ENCODE measurements around the gene AQP6. TPM values are rescaled to one million over a fixed set of nuclear protein-coding genes. Genes with fewer than 3 reads are reported as not detected.

Gene AQP6
- total and polyA plus RNA-seq, 10 donors: 0.03 to 0.36 TPM; not detected in 8

DNA sequence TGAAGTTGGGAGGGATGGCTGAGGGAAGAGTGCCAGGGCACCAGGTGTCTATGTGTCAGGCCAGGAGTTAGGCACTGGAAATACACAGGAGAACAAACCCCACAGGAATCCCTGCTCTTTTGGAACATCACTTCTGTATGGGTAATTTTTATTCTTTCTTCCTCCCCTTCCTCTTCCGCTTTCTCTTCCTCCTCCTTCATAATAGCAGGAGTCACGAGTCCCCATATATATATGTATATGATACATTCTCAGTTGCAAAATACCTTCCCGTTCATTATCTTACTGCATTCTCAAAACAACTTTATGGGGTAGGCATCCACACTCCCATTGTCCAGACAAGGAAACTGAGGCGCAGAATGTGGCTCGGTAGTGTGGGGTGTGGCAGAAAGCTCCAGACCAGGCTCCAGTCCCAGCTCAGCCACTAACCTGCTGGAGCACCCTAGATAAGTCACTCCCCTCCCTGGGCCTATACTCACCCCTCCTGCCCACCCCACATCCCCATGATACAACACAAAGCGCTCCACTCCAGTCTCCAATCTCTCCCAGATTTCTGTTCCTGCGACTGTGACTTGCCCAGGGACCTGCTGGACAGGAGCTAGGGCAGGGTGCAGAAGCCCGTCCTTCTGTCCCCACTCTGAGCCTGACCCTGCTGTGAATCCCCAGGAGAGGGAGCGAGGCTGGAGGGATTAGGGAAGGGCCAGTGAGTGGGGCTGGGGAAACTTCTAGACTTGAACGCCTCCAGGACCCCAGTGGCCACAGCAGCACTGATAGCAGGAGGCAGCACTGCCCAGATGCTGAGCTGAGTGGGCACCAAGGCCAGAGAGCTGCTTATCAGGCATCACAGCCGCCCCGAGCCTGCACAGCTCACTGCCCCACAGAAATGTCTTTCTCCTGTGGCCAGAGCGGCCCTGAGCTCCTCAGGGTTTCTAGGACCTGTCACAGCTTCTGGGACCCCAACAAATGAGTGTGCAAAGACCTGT, 23.6 kb upstream of the AQP6 start:
- TF ChIP-seq POLR2A (IDR thresholded peaks at IDR 0.05): no peak
- TF ChIP-seq, protein P1, sequence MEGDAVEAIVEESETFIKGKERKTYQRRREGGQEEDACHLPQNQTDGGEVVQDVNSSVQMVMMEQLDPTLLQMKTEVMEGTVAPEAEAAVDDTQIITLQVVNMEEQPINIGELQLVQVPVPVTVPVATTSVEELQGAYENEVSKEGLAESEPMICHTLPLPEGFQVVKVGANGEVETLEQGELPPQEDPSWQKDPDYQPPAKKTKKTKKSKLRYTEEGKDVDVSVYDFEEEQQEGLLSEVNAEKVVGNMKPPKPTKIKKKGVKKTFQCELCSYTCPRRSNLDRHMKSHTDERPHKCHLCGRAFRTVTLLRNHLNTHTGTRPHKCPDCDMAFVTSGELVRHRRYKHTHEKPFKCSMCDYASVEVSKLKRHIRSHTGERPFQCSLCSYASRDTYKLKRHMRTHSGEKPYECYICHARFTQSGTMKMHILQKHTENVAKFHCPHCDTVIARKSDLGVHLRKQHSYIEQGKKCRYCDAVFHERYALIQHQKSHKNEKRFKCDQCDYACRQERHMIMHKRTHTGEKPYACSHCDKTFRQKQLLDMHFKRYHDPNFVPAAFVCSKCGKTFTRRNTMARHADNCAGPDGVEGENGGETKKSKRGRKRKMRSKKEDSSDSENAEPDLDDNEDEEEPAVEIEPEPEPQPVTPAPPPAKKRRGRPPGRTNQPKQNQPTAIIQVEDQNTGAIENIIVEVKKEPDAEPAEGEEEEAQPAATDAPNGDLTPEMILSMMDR (IDR thresholded peaks at IDR 0.05 in 8 of 11, conservative IDR thresholded peaks at IDR 0.05 in 3 of 11): no peak
- no peak for TF ChIP-seq POLR2AphosphoS5 (IDR thresholded peaks at IDR 0.05)
- H3K4me1 ChIP-seq: peaks cover 5 to 44% (median 15%) of the 10 kb centered on the region in 6 donors
- WGBS, 5 donors: 77 to 89% (median 79%) methylated on average over 12 to 13 of the region's 13 CpGs
- no peak overlapping the region for H3K27ac ChIP-seq
- intact Hi-C loops (cut with DNase I; ENCODE audit: low total_unique reads): no loop called here
- H3K27me3 ChIP-seq (replicated peaks in 1 of 7): peaks cover 0 to 49% (median 0%) of the 10 kb centered on the region in 7 donors
- H3K9me3 ChIP-seq: no peaks in the 10 kb centered on the region
- no peaks in the 10 kb centered on the region for H3K36me3 ChIP-seq
- peak; percentile 57 for DNase-seq
- no peak overlapping the region for H3K4me3 ChIP-seq

DNA sequence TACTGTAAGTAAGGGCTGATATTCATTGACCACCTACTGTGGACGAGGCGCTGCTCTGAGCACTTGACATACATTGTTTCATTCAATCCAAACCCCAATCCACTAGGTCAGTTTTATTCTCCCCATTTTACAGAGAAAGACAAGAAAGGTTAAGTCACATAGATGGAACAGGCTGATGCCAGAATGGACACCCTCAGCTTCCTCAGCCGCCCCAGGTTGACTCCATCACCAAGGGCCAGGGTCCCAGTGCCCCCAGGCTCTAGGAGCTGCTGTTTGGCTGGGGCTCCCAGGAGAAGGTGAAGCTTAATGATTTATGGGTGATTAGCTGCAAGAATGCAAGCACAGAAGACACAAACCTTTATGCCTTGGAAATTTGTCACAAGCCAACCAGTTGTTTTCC, 22.9 kb upstream of the AQP6 start:
- intact Hi-C loops (cut with DNase I; ENCODE audit: low total_unique reads): no loop called here

DNA sequence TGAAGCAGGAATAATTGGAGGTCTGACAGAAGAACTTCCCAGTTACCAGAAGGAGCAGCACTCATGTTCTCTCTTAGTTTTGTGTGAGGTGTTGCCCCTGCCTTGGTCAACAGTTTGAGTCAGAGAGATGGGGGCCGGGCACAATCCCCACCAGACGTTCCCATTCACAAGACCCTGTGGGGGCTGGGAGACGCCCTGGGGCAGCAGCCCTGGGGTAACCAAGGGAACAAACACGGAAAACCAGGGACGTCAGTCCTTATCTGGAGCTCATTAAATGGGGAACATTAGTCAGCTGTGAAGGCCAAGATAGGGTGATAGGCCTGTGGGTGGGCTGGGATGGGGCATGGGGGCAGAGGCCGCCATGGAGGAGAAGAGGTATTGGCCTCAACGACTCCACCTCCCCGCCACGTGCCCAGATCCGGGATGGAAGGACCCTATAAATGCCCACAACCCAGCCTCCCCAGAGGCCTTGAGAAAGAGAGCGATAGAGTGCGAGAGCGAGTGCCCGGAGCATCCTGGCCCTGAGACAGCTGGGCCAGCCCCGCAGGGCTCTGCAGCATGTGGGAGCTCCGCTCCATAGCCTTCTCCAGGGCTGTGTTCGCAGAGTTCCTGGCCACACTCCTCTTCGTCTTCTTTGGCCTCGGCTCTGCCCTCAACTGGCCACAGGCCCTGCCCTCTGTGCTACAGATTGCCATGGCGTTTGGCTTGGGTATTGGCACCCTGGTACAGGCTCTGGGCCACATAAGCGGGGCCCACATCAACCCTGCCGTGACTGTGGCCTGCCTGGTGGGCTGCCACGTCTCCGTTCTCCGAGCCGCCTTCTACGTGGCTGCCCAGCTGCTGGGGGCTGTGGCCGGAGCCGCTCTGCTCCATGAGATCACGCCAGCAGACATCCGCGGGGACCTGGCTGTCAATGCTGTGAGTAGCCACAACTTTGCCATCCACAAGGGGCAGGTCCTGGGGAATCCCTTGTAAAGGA, 22.2 kb upstream of the AQP6 start, which contains the start of gene AQP2:
Gene AQP2 (plus strand): TSS at position 465 of the 979 bp plus-strand sequence. CDS start 94 bp downstream, at position 559.
- Histone ChIP-seq H3K27me3 (replicated peaks in 1 of 7) (peaks cover 0 to 63% (median 10%) of the 10 kb centered on the region in 7 donors), H3K27ac (no peak within 1 kb of the TSS), H3K4me1 (peaks cover 0 to 38% (median 12%) of the 10 kb centered on the region in 6 donors), H3K4me3 (no peak within 1 kb of the TSS), H3K9me3 (no peaks in the 10 kb centered on the region), H3K36me3 (no peaks in the 10 kb centered on the region)
- peak; percentile 54 for DNase-seq
- WGBS, 5 donors: 88 to 92% (median 89%) methylated on average over 31 to 32 of the region's 32 CpGs
- TF ChIP-seq POLR2AphosphoS5 (IDR thresholded peaks at IDR 0.05): no peak
- intact Hi-C loops (cut with DNase I; ENCODE audit: low total_unique reads): no loop called here

More for the DNA sequence above, 22.9 kb upstream of the AQP6 start:
- Histone ChIP-seq H3K27ac (no peak overlapping the region), H3K27me3 (replicated peaks in 1 of 7) (peaks cover 0 to 56% (median 6%) of the 10 kb centered on the region in 7 donors), H3K4me1 (peaks cover 5 to 38% (median 15%) of the 10 kb centered on the region in 6 donors), H3K4me3 (no peak overlapping the region), H3K9me3 (no peaks in the 10 kb centered on the region), H3K36me3 (no peaks in the 10 kb centered on the region)
- 83 to 98% (median 91%) methylated on average over 3 of the region's 3 CpGs for WGBS, 5 donors
- no peak for TF ChIP-seq POLR2A (IDR thresholded peaks at IDR 0.05)
- TF ChIP-seq, protein P1 (IDR thresholded peaks at IDR 0.05 in 8 of 11, conservative IDR thresholded peaks at IDR 0.05 in 3 of 11): no peak
- no peak for TF ChIP-seq POLR2AphosphoS5 (IDR thresholded peaks at IDR 0.05)
- peak; percentile 27 for DNase-seq

Data from spleen (tissue), 11 donors.